K562 (cell line): ENCODE results near the gene OLAH. TPM values are rescaled to one million over a fixed set of nuclear protein-coding genes. Genes with fewer than 3 reads are reported as not detected.

Source experiments
- ATAC-seq: fragments of 200-7000 bp; cut with Tn5 transposase; 3 replicates; pipeline ENCODE4 v1.9.1; 2020; ENCODE audit warnings: moderate library complexity
- BruUV-seq: library from RNA; stranded (reverse); fragments of 400-500 nt; replicated peaks from 2 replicates; lab custom pipeline; 2021; lab: Mats Ljungman, UMichigan
- CTCF ChIA-PET: fragments of 300-600 bp; formaldehyde crosslinking; extraction: SDS; loops from one replicate; lab custom pipeline; 2021; ENCODE audit warnings: low intra/inter-chr PET ratio; lab: Yijun Ruan, JAX
- POLR2A ChIA-PET: fragments of 300-600, 350-650 bp; sonication (Branson Sonifier 250); formaldehyde crosslinking; extraction: SDS; loops from one replicate; lab custom pipeline; 2021; ENCODE audit warnings: antibody characterized with exemption, inconsistent platforms; lab: Yijun Ruan, JAX
- DNase-seq, 4 experiments: peaks; one replicate each; pipeline versions ENCODE4 v3.0.0 to v3.0.0-alpha.2; 2011 to 2018; ENCODE audit warnings: low spot score in 3 of 4, mixed read lengths in 3 of 4; ENCODE audit errors: extremely low read depth in 1 of 4
- FAIRE-seq: peaks from 2 replicates; lab custom pipeline; 2011; peaks lifted over from hg19 to GRCh38; lab: Jason Lieb, UNC
- H2AFZ ChIP-seq: 2 replicates; pipeline ENCODE4 v1.6.0; 2011; ENCODE audit warnings: low read depth, low read length, control low read depth, inconsistent platforms
- H3K27ac ChIP-seq: fragments of 200-600 bp; 3 replicates; pipeline ENCODE4 v1.8.0; 2011; ENCODE audit warnings: low read depth, mild to moderate bottlenecking, control low read depth, inconsistent platforms, low read length, moderate library complexity, mixed read lengths; ENCODE audit errors: extremely low read depth
- H3K27me3 ChIP-seq, 2 experiments: fragments of 300-600 bp in 1 of 2; 2 replicates in 1 of 2; 3 replicates in 1 of 2; pipeline versions ENCODE4 v1.6.0 to v1.8.0; 2011; ENCODE audit warnings: inconsistent platforms in 2 of 2, low read length in 2 of 2, mild to moderate bottlenecking in 1 of 2, mixed read lengths in 1 of 2, moderate library complexity in 1 of 2; ENCODE audit not compliant: control insufficient read depth in 2 of 2, insufficient read depth in 2 of 2
- H3K36me3 ChIP-seq: fragments of 300-600 bp; 3 replicates; pipeline ENCODE4 v1.8.0; 2011; ENCODE audit warnings: mild to moderate bottlenecking, low read length, inconsistent platforms; ENCODE audit not compliant: control insufficient read depth, insufficient read depth
- H3K4me1 ChIP-seq, 2 experiments: fragments of 200-600 bp in 1 of 2; replicated peaks in 1 of 2; 2 replicates in 1 of 2; 3 replicates in 1 of 2; pipeline versions ENCODE4 v1.5.1 to v1.8.0; 2011; ENCODE audit warnings: inconsistent platforms in 2 of 2, low read length in 2 of 2, mild to moderate bottlenecking in 1 of 2, mixed read lengths in 1 of 2, moderate library complexity in 1 of 2; ENCODE audit not compliant: control insufficient read depth in 2 of 2, insufficient read depth in 2 of 2
- H3K4me2 ChIP-seq: 2 replicates; pipeline ENCODE4 v1.6.1; 2011; ENCODE audit warnings: low read length, control low read depth, inconsistent platforms, mixed read lengths; ENCODE audit not compliant: insufficient read depth
- H3K4me3 ChIP-seq: fragments of 200-600 bp; sonication (generic), shearing (Covaris generic); 2 replicates; pipeline ENCODE4 v1.5.1; 2016; ENCODE audit warnings: control low read depth, inconsistent platforms
- H3K79me2 ChIP-seq: fragments of 200-600 bp; 3 replicates; pipeline ENCODE4 v1.8.0; 2011; ENCODE audit warnings: low read length, inconsistent platforms; ENCODE audit not compliant: control insufficient read depth, insufficient read depth
- H3K9ac ChIP-seq, 2 experiments: 2 replicates each; pipeline versions ENCODE4 v1.6.0 to v1.6.1; 2011; ENCODE audit warnings: low read depth in 2 of 2, low read length in 2 of 2, control low read depth in 1 of 2, inconsistent platforms in 1 of 2, mild to moderate bottlenecking in 1 of 2, mixed read lengths in 1 of 2; ENCODE audit not compliant: insufficient read depth in 1 of 2
- H3K9me1 ChIP-seq: one replicate; pipeline ENCODE4 v1.6.0; 2011; ENCODE audit warnings: inconsistent platforms, mild to moderate bottlenecking, low read length, moderate library complexity; ENCODE audit not compliant: control insufficient read depth, insufficient read depth
- H3K9me3 ChIP-seq: replicated peaks from 2 replicates; pipeline ENCODE4 v1.5.1; 2011; ENCODE audit warnings: low read depth, low read length, inconsistent platforms; ENCODE audit not compliant: control insufficient read depth, insufficient read depth
- H4K20me1 ChIP-seq: replicated peaks from 2 replicates; pipeline ENCODE4 v1.6.1; 2011; ENCODE audit warnings: low read length, inconsistent platforms, mixed read lengths; ENCODE audit not compliant: control insufficient read depth, insufficient read depth
- CHD2 ChIP-seq: IDR thresholded peaks from 2 replicates; pipeline ENCODE4 v1.6.1; 2011; ENCODE audit warnings: low read depth, low read length
- GTF2E2 ChIP-seq: fragments of 200-800 bp; sonication (Bioruptor generic); IDR thresholded peaks from 2 replicates; pipeline ENCODE4 v1.6.1; 2016; ENCODE audit warnings: missing genetic modification characterization, missing compliant biosample characterization
- HDAC6 ChIP-seq: IDR thresholded peaks from 2 replicates; pipeline ENCODE4 v1.6.1; 2012; ENCODE audit warnings: low read depth, mild to moderate bottlenecking, control low read depth, inconsistent platforms, low read length, moderate library complexity
- MAFF ChIP-seq: IDR thresholded peaks from 2 replicates; pipeline ENCODE4 v1.6.1; 2012; ENCODE audit warnings: low read length, improper control_type of control experiment
- PHF20 ChIP-seq: fragments of 450-650 bp; IDR thresholded peaks from 2 replicates; pipeline ENCODE4 v1.6.1; 2018; ENCODE audit not compliant: partially characterized antibody
- ZNF77 ChIP-seq: fragments of 250-450 bp; sonication (Bioruptor Pico); IDR thresholded peaks from 2 replicates; pipeline ENCODE4 v1.5.0; 2020
- WGBS: fragments of 100-300 bp; shearing (Covaris generic); methylation state at CpG from one replicate; pipeline ENCODE4 v1.1.6; 2016; ENCODE audit warnings: low coverage, mixed read lengths; ENCODE audit not compliant: insufficient coverage; ENCODE audit errors: missing lambda C conversion rate; 5-methylcytosine and 5-hydroxymethylcytosine counted together
- in situ Hi-C: fragments of 300-500 bp; cut with MboI; formaldehyde crosslinking; loops from 4 replicates; pipeline ENCODE4 v1.15.0; 2018; ENCODE audit warnings: inconsistent platforms, mixed read lengths
- intact Hi-C: fragments of 100-400 bp; cut with micrococcal nuclease; formaldehyde crosslinking; loops from 2 replicates; pipeline ENCODE4 v1.14.2; 2022
- polyA plus RNA-seq, 8 experiments: library from polyadenylated mRNA; depleted of rRNA in 4 of 8; stranded (reverse) in 5 of 8; unstranded in 3 of 8; fragments of >200 nt; fragmentation: Nextera tagmentation in 2 of 8; fragmentation: Illumina TruSeq in 1 of 8; extraction: Ambion mirVana in 2 of 8; extraction: Trizol in 1 of 8; gene quantifications; 2 replicates each; pipeline versions ENCODE4 v1.2.1 to v1.2.3, GENCODE V29; 2011 to 2014; ENCODE audit warnings: inconsistent platforms in 1 of 8, missing spikeins in 1 of 8
- total RNA-seq, 7 experiments: library from RNA; depleted of rRNA in 6 of 7; stranded (reverse); fragments of >200 nt in 6 of 7; fragmentation: Illumina TruSeq in 2 of 7; extraction: Trizol in 2 of 7; gene quantifications; 2 replicates each; pipeline versions ENCODE4 v1.2.1 to v1.2.3, GENCODE V29; 2011 to 2021; ENCODE audit warnings: low replicate concordance in 1 of 7
- TF ChIP-seq, protein P1 (sequence below): fragments of 450-650 bp; formaldehyde crosslinking; IDR thresholded peaks from 2 replicates; pipeline ENCODE4 v1.4.0; 2020; ENCODE audit warnings: mild to moderate bottlenecking
- TF ChIP-seq, protein P2 (sequence below): fragments of 150-350 bp; conservative IDR thresholded peaks from 2 replicates; pipeline ENCODE4 v1.6.1; 2014; ENCODE audit warnings: low read length
- TF ChIP-seq, protein P3 (sequence below): fragments of 450-650 bp; IDR thresholded peaks from 2 replicates; pipeline ENCODE4 v1.7.1; 2018; ENCODE audit warnings: mild to moderate bottlenecking, low read depth; ENCODE audit not compliant: partially characterized antibody

OLAH gene
- total and polyA plus RNA-seq, 9 of the 15 experiments (the other 6 are each of a cell fraction or from before 2014, with no cell fraction given), result 0.11 to 0.45 (median 0.18) TPM; not detected in 3

DNA sequence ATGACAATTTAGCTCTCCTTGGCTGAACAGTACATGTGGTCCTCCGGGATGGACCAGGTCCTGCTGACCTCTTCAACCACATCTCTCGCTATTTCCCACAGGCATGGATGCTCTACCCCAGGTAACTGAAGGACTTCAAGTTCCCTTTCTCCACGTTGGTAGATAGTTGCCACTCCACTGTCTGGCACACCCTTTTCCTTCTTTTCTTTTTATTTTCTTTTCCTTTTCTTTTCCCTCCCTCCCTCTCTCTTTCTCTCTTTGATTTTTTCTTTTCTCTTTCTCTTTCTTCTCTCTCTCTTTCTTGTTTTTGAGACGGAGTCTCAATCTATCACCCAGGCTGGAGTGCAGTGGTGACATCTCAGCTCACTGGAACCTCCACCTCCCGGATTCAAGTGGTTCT is 47.7 kb downstream of the OLAH start:
- 5% methylated on average over 5 of the region's 5 CpGs for WGBS
- no peak overlapping the region for H3K9ac ChIP-seq
- no peak overlapping the region for H3K4me2 ChIP-seq
- no peaks in the 10 kb centered on the region for H4K20me1 ChIP-seq
- ATAC-seq (no peak), FAIRE-seq (no peak), DNase-seq (no peak)
- peaks cover 8 to 20% of the 10 kb centered on the region in 2 experiments; a peak in 2 of 5 replicates for H3K27me3 ChIP-seq
- TF ChIP-seq, protein P1, sequence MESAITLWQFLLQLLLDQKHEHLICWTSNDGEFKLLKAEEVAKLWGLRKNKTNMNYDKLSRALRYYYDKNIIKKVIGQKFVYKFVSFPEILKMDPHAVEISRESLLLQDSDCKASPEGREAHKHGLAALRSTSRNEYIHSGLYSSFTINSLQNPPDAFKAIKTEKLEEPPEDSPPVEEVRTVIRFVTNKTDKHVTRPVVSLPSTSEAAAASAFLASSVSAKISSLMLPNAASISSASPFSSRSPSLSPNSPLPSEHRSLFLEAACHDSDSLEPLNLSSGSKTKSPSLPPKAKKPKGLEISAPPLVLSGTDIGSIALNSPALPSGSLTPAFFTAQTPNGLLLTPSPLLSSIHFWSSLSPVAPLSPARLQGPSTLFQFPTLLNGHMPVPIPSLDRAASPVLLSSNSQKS (CRISPR knock-in tag), result no peak
- TF ChIP-seq, protein P2, sequence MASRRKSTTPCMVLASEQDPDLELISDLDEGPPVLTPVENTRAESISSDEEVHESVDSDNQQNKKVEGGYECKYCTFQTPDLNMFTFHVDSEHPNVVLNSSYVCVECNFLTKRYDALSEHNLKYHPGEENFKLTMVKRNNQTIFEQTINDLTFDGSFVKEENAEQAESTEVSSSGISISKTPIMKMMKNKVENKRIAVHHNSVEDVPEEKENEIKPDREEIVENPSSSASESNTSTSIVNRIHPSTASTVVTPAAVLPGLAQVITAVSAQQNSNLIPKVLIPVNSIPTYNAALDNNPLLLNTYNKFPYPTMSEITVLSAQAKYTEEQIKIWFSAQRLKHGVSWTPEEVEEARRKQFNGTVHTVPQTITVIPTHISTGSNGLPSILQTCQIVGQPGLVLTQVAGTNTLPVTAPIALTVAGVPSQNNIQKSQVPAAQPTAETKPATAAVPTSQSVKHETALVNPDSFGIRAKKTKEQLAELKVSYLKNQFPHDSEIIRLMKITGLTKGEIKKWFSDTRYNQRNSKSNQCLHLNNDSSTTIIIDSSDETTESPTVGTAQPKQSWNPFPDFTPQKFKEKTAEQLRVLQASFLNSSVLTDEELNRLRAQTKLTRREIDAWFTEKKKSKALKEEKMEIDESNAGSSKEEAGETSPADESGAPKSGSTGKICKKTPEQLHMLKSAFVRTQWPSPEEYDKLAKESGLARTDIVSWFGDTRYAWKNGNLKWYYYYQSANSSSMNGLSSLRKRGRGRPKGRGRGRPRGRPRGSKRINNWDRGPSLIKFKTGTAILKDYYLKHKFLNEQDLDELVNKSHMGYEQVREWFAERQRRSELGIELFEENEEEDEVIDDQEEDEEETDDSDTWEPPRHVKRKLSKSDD, result no peak
- TF ChIP-seq CHD2 (no peak), PHF20 (no peak), GTF2E2 (tag) (no peak), HDAC6 (no peak), ZNF77 (no peak), MAFF (no peak)
- TF ChIP-seq, protein P3, sequence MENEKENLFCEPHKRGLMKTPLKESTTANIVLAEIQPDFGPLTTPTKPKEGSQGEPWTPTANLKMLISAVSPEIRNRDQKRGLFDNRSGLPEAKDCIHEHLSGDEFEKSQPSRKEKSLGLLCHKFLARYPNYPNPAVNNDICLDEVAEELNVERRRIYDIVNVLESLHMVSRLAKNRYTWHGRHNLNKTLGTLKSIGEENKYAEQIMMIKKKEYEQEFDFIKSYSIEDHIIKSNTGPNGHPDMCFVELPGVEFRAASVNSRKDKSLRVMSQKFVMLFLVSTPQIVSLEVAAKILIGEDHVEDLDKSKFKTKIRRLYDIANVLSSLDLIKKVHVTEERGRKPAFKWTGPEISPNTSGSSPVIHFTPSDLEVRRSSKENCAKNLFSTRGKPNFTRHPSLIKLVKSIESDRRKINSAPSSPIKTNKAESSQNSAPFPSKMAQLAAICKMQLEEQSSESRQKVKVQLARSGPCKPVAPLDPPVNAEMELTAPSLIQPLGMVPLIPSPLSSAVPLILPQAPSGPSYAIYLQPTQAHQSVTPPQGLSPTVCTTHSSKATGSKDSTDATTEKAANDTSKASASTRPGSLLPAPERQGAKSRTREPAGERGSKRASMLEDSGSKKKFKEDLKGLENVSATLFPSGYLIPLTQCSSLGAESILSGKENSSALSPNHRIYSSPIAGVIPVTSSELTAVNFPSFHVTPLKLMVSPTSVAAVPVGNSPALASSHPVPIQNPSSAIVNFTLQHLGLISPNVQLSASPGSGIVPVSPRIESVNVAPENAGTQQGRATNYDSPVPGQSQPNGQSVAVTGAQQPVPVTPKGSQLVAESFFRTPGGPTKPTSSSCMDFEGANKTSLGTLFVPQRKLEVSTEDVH, result no peak
- H3K9me1 ChIP-seq, result no peaks in the 10 kb centered on the region
- ChIA-PET CTCF (no interaction called here), POLR2A (interaction anchor here (0.6 kb wide), 1 partner anchor 9 kb away, joined by 3 read pairs; no protein-coding TSS in a partner anchor)
- H2AFZ ChIP-seq, result no peak overlapping the region
- H3K79me2 ChIP-seq, result no peaks in the 10 kb centered on the region
- peaks cover 0 to 9% of the 10 kb centered on the region in 2 experiments; a peak in 3 of 5 replicates for H3K4me1 ChIP-seq
- no peak overlapping the region for H3K4me3 ChIP-seq
- H3K27ac ChIP-seq, result no peak overlapping the region
- 0 out of 2 replicates have a peak, but pooled peaks cover 1% of the 10 kb centered on the region for H3K9me3 ChIP-seq
- no peaks in the 10 kb centered on the region for H3K36me3 ChIP-seq
- intact Hi-C loops (no loop called here), in situ Hi-C loops (no loop called here)
- BruUV-seq, result no TSS peak
